Measurements from ENCODE around the gene THEM4.

Gene THEM4

GRCh38 chr1:151909167-151910149, at the start of gene THEM4:
TSS of gene THEM4 (minus strand) at chr1:151909511. CDS start at chr1:151909458, 53 bp downstream.
- DNase-seq (ENCODE audit: low read depth) = peak; percentile 77
- no peak for TF ChIP-seq CTCF (IDR thresholded peaks at IDR 0.05; ENCODE audit: low read depth, low read length, missing control alignments)
- in situ Hi-C loops (cut with HindIII; ENCODE audit: low sequenced_read_pairs) = no loop called here
- peak within 1 kb of the TSS; percentile 68 for H3K4me3 ChIP-seq (ENCODE audit: low read depth, low read length)

GRCh38 chr1:151958959-151959358, 49.6 kb upstream of the THEM4 start:
- in situ Hi-C loops (cut with HindIII; ENCODE audit: low sequenced_read_pairs) = no loop called here
- H3K4me3 ChIP-seq (ENCODE audit: low read depth, low read length) = no peak overlapping the region
- no peak for DNase-seq (ENCODE audit: low read depth)
- no peak for TF ChIP-seq CTCF (IDR thresholded peaks at IDR 0.05; ENCODE audit: low read depth, low read length, missing control alignments)

- no peak for TF ChIP-seq CTCF (IDR thresholded peaks at IDR 0.05; ENCODE audit: low read depth, low read length, missing control alignments)
- H3K4me3 ChIP-seq (ENCODE audit: low read depth, low read length) = no peak overlapping the region
- DNase-seq (ENCODE audit: low read depth) = no peak
- in situ Hi-C loops (cut with HindIII; ENCODE audit: low sequenced_read_pairs) = no loop called here
Measured at GRCh38 chr1:151956957-151957497, 47.7 kb upstream of the THEM4 start.

- no peak for DNase-seq (ENCODE audit: low read depth)
- in situ Hi-C loops (cut with HindIII; ENCODE audit: low sequenced_read_pairs) = no loop called here
- no peak for TF ChIP-seq CTCF (IDR thresholded peaks at IDR 0.05; ENCODE audit: low read depth, low read length, missing control alignments)
- no peak overlapping the region for H3K4me3 ChIP-seq (ENCODE audit: low read depth, low read length)
Measured at GRCh38 chr1:151953409-151954094, 44.2 kb upstream of the THEM4 start.

- H3K4me3 ChIP-seq (ENCODE audit: low read depth, low read length) = no peak overlapping the region
- DNase-seq (ENCODE audit: low read depth) = no peak
- in situ Hi-C loops (cut with HindIII; ENCODE audit: low sequenced_read_pairs) = no loop called here
- TF ChIP-seq CTCF (IDR thresholded peaks at IDR 0.05; ENCODE audit: low read depth, low read length, missing control alignments) = no peak
Measured at GRCh38 chr1:151952811-151953210, 43.5 kb upstream of the THEM4 start.

GRCh38 chr1:151949371-151950193, 40.3 kb upstream of the THEM4 start:
- no peak overlapping the region for H3K4me3 ChIP-seq (ENCODE audit: low read depth, low read length)
- in situ Hi-C loops (cut with HindIII; ENCODE audit: low sequenced_read_pairs) = no loop called here
- no peak for DNase-seq (ENCODE audit: low read depth)
- TF ChIP-seq CTCF (IDR thresholded peaks at IDR 0.05; ENCODE audit: low read depth, low read length, missing control alignments) = no peak

All from astrocyte of the cerebellum (primary cell).